ENCODE data around the gene PTPRT. TPM values are rescaled to one million over a fixed set of nuclear protein-coding genes. Genes with fewer than 3 reads are reported as not detected.

PTPRT gene
- total RNA-seq, 1 experiment from 2014 or later = 0.13 TPM

DNA sequence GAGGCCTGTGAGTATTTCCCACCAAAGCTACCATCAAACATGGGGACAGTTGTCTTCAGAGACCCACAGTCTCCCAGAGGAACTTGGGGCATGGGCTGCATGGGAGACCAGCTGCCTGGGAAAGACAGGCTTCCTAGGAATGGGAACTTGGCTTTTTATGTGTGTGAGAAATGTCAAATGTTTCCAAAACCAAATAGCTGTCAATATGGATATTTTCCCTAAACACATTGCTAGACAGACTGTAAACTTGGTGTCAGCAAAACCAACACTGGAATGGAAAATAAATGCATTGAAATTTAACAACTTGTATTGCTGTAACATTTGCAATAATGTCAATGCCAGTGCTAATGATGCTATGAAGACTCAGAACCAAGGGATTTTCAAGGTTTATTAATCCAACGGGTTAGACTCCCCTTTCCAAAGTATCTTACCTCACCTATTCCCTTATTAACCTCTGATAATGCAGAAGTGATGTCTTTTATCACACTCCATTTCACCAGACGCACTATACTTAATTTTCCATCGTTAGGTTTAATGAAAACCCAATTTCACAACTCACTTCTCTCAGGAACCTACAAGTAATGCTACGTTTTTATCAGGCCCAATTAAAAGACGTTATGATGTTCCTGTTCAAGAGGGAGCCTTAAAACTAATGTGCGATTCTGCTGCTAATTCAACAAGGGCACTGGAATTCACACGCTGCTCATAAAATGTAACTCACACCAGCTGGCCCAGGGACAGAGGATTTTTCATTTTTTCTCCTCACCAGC lies 1025.4 kb downstream of the PTPRT start:
- H3K79me2 ChIP-seq (ENCODE audit: insufficient read depth, low read length) = no peaks in the 10 kb centered on the region
- Mint-ChIP-seq H3K27ac (no peak overlapping the region), H3K4me1 (peaks cover 15 to 19% of the 10 kb centered on the region in 2 experiments), H3K27me3 (ENCODE audit: low read depth) (peaks cover 69% of the 10 kb centered on the region), H3K4me3 (no peak overlapping the region), H3K36me3 (ENCODE audit: insufficient read depth in 1 of 3, low read depth in 3 of 3) (no peaks in the 10 kb centered on the region), H3K9me3 (no peaks in the 10 kb centered on the region)
- DNase-seq = no peak
- no peak overlapping the region for H3K18ac ChIP-seq (ENCODE audit: insufficient read length, low read depth, low read length)
- no peak overlapping the region for H3K4ac ChIP-seq (ENCODE audit: low read depth, low read length)
- no peak overlapping the region for H2BK12ac ChIP-seq (ENCODE audit: insufficient read length, low read depth, low read length)
- no peak overlapping the region for H3T11ph ChIP-seq (ENCODE audit: low read length)
- H3K14ac ChIP-seq (ENCODE audit: insufficient read depth, low read length) = no peak overlapping the region
- H4K8ac ChIP-seq (replicated peaks; ENCODE audit: insufficient read length, low read depth, low read length) = no peak overlapping the region
- WGBS (ENCODE audit: extremely low coverage, insufficient read length, low lambda C conversion rate) = no CpG with 5 or more reads among the region's 7 CpGs
- H3K23me2 ChIP-seq (ENCODE audit: insufficient read length, low read depth, low read length, poor library complexity, severe bottlenecking) = no peaks in the 10 kb centered on the region
- H3K56ac ChIP-seq (ENCODE audit: insufficient read length, low read depth, low read length) = no peak overlapping the region
- H4K20me1 ChIP-seq (ENCODE audit: control insufficient read depth, insufficient read depth, insufficient read length) = no peaks in the 10 kb centered on the region
- no peak overlapping the region for H2BK20ac ChIP-seq (ENCODE audit: low read depth, low read length, poor library complexity, severe bottlenecking)
- no peaks in the 10 kb centered on the region for H3K79me1 ChIP-seq (ENCODE audit: insufficient read depth, low read depth, low read length, poor library complexity, severe bottlenecking)
- H2AK5ac ChIP-seq (ENCODE audit: insufficient read length, low read length) = no peak overlapping the region
- H3K4me2 ChIP-seq (ENCODE audit: insufficient read depth, insufficient read length, low read length) = no peak overlapping the region
- H2BK5ac ChIP-seq (ENCODE audit: insufficient read length, low read length) = no peak overlapping the region
- H3K4me1 ChIP-seq (ENCODE audit: insufficient read depth, low read length) = no peaks in the 10 kb centered on the region; the same call in 1 of the 2 replicates
- no peak overlapping the region for H4K91ac ChIP-seq (ENCODE audit: insufficient read length, low read depth, low read length)
- TF ChIP-seq, protein P1, sequence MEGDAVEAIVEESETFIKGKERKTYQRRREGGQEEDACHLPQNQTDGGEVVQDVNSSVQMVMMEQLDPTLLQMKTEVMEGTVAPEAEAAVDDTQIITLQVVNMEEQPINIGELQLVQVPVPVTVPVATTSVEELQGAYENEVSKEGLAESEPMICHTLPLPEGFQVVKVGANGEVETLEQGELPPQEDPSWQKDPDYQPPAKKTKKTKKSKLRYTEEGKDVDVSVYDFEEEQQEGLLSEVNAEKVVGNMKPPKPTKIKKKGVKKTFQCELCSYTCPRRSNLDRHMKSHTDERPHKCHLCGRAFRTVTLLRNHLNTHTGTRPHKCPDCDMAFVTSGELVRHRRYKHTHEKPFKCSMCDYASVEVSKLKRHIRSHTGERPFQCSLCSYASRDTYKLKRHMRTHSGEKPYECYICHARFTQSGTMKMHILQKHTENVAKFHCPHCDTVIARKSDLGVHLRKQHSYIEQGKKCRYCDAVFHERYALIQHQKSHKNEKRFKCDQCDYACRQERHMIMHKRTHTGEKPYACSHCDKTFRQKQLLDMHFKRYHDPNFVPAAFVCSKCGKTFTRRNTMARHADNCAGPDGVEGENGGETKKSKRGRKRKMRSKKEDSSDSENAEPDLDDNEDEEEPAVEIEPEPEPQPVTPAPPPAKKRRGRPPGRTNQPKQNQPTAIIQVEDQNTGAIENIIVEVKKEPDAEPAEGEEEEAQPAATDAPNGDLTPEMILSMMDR (conservative IDR thresholded peaks at IDR 0.05) = no peak
- no peak overlapping the region for H3K27ac ChIP-seq (ENCODE audit: insufficient read length, low read depth, low read length)
- H3K27me3 ChIP-seq (ENCODE audit: insufficient read depth, low read length) = no peaks in the 10 kb centered on the region
- H3K23ac ChIP-seq (ENCODE audit: insufficient read length, low read depth, low read length) = no peak overlapping the region
- no peak overlapping the region for H4K5ac ChIP-seq (ENCODE audit: insufficient read length, low read depth, low read length)
- H3K9me3 ChIP-seq (ENCODE audit: control insufficient read depth, low read depth, low read length) = no peaks in the 10 kb centered on the region
- no peak overlapping the region for H2BK15ac ChIP-seq (ENCODE audit: low read depth, low read length)
- no peak overlapping the region for H2BK120ac ChIP-seq (ENCODE audit: low read depth, low read length, poor library complexity, severe bottlenecking)
- no peak overlapping the region for H2AFZ ChIP-seq (ENCODE audit: low read length)
- no peak overlapping the region for H3K9ac ChIP-seq (ENCODE audit: extremely low read depth, insufficient read length, low read length)
